ENCODE data around the gene HBD.

HBD gene

DNA sequence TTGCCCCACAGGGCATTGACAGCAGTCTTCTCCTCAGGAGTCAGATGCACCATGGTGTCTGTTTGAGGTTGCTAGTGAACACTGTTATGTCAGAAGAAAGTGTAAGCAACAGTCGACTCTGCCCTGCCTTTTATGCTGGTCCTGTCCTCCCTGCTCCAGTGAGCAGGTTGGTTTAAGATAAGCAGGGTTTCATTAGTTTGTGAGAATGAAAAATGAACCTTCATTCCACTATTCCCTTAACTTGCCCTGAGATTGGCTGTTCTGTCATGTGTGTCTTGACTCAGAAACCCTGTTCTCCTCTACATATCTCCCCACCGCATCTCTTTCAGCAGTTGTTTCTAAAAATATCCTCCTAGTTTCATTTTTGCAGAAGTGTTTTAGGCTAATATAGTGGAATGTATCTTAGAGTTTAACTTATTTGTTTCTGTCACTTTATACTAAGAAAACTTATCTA, at the start of gene HBD:
TSS of gene HBD (minus strand) at position 103 of the 454 bp plus-strand sequence. CDS start at position 53, 50 bp downstream.
- no peak within 1 kb of the TSS for H3K27ac ChIP-seq (ENCODE audit: low read depth, low read length)
- H3K36me3 ChIP-seq (ENCODE audit: control insufficient read depth, insufficient read depth, low read length): no peaks in the 10 kb centered on the region
- H3K9ac ChIP-seq (ENCODE audit: low read length): no peak within 1 kb of the TSS
- no peaks in the 10 kb centered on the region for H3K27me3 ChIP-seq (ENCODE audit: control insufficient read depth, insufficient read depth, low read length)
- H3K4me3 ChIP-seq (ENCODE audit: low read length): no peak within 1 kb of the TSS
- no peaks in the 10 kb centered on the region for H3K4me1 ChIP-seq (ENCODE audit: control insufficient read depth, insufficient read depth, low read length)

DNA sequence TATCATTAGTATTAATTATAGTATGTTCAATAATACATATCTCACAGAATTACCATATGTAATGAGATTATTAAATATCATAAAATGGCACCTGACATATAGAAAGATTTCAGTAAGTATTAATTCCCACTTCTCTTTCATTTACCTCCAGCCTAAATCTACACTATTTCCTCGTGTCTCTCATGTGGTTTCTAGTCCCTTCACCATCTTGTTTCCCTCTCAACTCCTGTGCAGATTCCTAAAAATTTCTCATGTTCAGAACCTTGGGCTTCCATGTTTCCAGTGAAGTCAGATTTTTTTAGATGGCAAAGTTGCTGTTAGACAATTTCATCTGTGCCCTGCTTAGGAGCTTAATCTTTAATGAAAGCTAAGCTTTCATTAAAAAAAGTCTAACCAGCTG, 49.6 kb upstream of the HBD start:
- Histone ChIP-seq H3K36me3 (ENCODE audit: control insufficient read depth, insufficient read depth, low read length) (no peaks in the 10 kb centered on the region), H3K4me3 (ENCODE audit: low read length) (no peak overlapping the region), H3K4me1 (ENCODE audit: control insufficient read depth, insufficient read depth, low read length) (no peaks in the 10 kb centered on the region), H3K9ac (ENCODE audit: low read length) (no peak overlapping the region), H3K27ac (ENCODE audit: low read depth, low read length) (no peak overlapping the region), H3K27me3 (ENCODE audit: control insufficient read depth, insufficient read depth, low read length) (no peaks in the 10 kb centered on the region)

DNA sequence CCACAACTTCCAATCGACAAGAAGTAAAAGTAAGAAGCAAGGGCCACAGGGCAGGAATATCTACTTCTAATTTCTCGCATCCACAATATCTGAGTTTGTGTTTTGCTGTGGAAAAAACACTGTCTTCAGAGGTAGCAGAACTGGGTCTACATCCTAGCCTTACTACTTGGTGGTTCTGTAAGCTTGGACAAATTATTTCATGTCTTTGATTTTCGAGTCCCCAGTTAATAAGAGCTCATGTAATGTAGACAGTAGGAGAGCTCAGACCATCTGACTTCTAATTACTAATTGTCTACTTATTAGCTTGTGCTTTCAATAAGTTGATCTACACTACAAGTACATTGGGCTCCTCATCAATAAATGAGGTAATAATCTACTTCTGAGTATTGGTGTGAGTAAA, 48.8 kb upstream of the HBD start:
- H3K27me3 ChIP-seq (ENCODE audit: control insufficient read depth, insufficient read depth, low read length): no peaks in the 10 kb centered on the region
- H3K27ac ChIP-seq (ENCODE audit: low read depth, low read length): no peak overlapping the region
- H3K4me1 ChIP-seq (ENCODE audit: control insufficient read depth, insufficient read depth, low read length): no peaks in the 10 kb centered on the region
- H3K4me3 ChIP-seq (ENCODE audit: low read length): no peak overlapping the region
- no peaks in the 10 kb centered on the region for H3K36me3 ChIP-seq (ENCODE audit: control insufficient read depth, insufficient read depth, low read length)
- H3K9ac ChIP-seq (ENCODE audit: low read length): no peak overlapping the region

DNA sequence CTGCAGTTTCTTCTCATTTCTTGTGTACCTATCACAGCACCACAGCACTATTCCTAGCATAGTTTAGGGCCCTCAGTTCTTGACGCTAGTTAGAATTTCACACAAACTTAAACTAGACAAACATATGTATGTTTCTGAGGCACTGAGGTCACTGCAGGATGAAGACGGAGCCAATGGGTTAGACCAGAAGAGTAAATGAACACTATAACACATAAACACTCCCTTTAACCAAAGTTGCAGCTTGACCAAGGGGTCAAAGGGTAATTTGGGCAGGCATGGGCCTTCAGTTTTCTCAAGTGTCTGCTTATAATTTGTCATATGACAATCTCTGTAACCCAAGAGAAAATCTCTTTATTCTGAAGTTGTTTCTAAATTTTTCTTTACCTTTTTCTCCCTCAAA, 48.3 kb upstream of the HBD start:
- no peaks in the 10 kb centered on the region for H3K36me3 ChIP-seq (ENCODE audit: control insufficient read depth, insufficient read depth, low read length)
- no peaks in the 10 kb centered on the region for H3K4me1 ChIP-seq (ENCODE audit: control insufficient read depth, insufficient read depth, low read length)
- no peak overlapping the region for H3K9ac ChIP-seq (ENCODE audit: low read length)
- no peaks in the 10 kb centered on the region for H3K27me3 ChIP-seq (ENCODE audit: control insufficient read depth, insufficient read depth, low read length)
- H3K4me3 ChIP-seq (ENCODE audit: low read length): no peak overlapping the region
- no peak overlapping the region for H3K27ac ChIP-seq (ENCODE audit: low read depth, low read length)

DNA sequence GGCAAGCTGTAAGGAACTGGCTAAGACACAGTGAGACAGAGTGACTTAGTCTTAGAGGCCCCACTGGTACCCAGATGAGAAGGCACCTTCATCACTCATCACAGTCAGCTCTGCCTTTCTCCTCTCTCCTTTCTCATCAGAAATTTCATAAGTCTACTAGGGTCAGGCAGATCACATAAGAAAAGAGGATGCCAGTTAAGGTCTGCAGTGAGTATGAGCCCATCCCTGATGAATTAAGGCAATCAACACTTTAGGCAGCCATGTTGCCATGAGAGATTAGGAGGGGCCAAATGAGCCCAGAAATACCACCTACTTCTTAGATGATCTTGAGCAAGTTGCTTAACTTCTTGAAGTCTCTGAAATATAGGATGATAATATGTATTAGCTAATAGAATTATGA, 47.3 kb upstream of the HBD start:
- Histone ChIP-seq H3K4me1 (ENCODE audit: control insufficient read depth, insufficient read depth, low read length) (no peaks in the 10 kb centered on the region), H3K27me3 (ENCODE audit: control insufficient read depth, insufficient read depth, low read length) (no peaks in the 10 kb centered on the region), H3K27ac (ENCODE audit: low read depth, low read length) (no peak overlapping the region), H3K4me3 (ENCODE audit: low read length) (no peak overlapping the region), H3K9ac (ENCODE audit: low read length) (no peak overlapping the region), H3K36me3 (ENCODE audit: control insufficient read depth, insufficient read depth, low read length) (no peaks in the 10 kb centered on the region)

DNA sequence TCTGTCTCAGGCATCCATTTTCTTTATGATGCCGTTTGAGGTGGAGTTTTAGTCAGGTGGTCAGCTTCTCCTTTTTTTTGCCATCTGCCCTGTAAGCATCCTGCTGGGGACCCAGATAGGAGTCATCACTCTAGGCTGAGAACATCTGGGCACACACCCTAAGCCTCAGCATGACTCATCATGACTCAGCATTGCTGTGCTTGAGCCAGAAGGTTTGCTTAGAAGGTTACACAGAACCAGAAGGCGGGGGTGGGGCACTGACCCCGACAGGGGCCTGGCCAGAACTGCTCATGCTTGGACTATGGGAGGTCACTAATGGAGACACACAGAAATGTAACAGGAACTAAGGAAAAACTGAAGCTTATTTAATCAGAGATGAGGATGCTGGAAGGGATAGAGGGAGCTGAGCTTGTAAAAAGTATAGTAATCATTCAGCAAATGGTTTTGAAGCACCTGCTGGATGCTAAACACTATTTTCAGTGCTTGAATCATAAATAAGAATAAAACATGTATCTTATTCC, 46.4 kb upstream of the HBD start:
- Histone ChIP-seq H3K36me3 (ENCODE audit: control insufficient read depth, insufficient read depth, low read length) (no peaks in the 10 kb centered on the region), H3K4me3 (ENCODE audit: low read length) (no peak overlapping the region), H3K27me3 (ENCODE audit: control insufficient read depth, insufficient read depth, low read length) (no peaks in the 10 kb centered on the region), H3K4me1 (ENCODE audit: control insufficient read depth, insufficient read depth, low read length) (no peaks in the 10 kb centered on the region), H3K27ac (ENCODE audit: low read depth, low read length) (no peak overlapping the region), H3K9ac (ENCODE audit: low read length) (no peak overlapping the region)

DNA sequence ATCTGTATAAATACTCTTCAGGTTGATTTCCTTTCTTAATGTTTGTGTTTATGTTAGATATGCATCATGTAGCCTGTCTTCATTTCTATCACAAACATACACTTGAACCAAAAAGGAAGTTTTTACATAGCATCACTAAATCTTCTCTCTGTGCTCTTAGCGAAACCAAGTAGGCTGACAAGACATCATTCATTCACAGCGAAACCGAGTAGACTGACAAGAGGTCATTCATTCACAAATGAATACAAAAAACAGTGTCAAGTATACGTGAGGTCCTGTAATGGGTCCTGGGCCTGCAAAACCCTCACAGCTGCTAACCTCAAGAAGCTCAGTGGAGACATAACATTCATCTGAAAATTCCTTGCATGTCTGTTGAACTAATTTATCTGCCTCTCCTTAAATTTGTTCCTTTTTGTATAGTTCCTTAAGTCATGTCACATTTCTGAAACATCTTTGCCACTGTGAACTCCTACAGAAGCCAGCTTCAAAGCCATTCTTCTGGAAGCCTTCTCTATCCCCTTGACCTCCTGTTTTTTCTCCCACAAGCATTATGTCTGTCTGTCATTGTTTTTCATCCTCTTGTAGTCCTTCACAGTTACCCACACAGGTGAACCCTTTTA, 45.3 kb upstream of the HBD start:
- Histone ChIP-seq H3K36me3 (ENCODE audit: control insufficient read depth, insufficient read depth, low read length) (no peaks in the 10 kb centered on the region), H3K4me3 (ENCODE audit: low read length) (no peak overlapping the region), H3K27me3 (ENCODE audit: control insufficient read depth, insufficient read depth, low read length) (no peaks in the 10 kb centered on the region), H3K4me1 (ENCODE audit: control insufficient read depth, insufficient read depth, low read length) (no peaks in the 10 kb centered on the region), H3K27ac (ENCODE audit: low read depth, low read length) (no peak overlapping the region), H3K9ac (ENCODE audit: low read length) (no peak overlapping the region)

DNA sequence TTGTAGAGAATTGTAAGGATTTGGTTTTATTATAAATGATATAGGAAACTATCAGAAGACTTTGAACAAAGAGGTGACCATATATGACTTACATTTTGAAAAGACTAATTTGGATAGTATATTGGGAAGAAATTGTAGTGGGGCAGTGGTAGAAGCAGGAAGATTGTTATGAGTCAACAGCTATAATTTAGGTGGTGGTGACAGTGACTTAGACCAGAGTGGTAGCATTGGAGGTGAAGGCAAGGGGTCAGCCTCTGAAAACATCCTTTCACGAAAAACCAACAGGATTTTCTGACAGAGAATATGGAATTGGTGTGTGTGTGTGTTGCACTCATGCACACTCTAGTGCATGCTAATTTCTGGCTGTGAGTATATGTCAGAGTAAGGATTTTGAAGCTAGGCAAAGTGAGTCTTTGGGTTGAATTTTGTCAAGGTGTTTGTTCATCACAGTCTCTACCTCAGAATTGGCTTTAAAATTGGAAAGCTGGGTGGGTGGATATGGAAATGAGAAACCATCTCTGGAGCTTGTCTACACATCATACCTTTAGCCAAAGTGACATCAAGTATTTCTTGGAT, 43.6 kb upstream of the HBD start:
- Histone ChIP-seq H3K36me3 (ENCODE audit: control insufficient read depth, insufficient read depth, low read length) (no peaks in the 10 kb centered on the region), H3K4me3 (ENCODE audit: low read length) (no peak overlapping the region), H3K4me1 (ENCODE audit: control insufficient read depth, insufficient read depth, low read length) (no peaks in the 10 kb centered on the region), H3K27me3 (ENCODE audit: control insufficient read depth, insufficient read depth, low read length) (no peaks in the 10 kb centered on the region), H3K27ac (ENCODE audit: low read depth, low read length) (no peak overlapping the region), H3K9ac (ENCODE audit: low read length) (no peak overlapping the region)

DNA sequence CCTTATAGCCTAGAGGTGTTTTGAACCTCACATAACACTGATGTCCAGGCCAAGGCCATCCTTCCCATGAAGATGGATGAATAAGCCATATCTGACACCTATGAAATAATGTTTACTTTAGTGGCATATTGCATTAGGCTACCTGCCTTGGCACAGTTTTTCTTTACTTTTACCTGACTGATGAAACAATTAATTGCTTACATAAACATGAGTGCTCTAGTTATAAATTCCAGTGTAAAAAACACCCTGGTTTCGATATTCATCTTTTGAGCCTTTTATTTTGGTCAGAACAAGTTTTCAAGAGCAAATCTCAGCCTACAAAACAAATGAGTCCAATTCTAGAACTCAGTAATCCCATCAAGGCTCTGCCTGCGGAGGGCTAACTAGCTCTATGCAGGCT, 42.4 kb upstream of the HBD start:
- Histone ChIP-seq H3K27ac (ENCODE audit: low read depth, low read length) (no peak overlapping the region), H3K9ac (ENCODE audit: low read length) (no peak overlapping the region), H3K4me3 (ENCODE audit: low read length) (no peak overlapping the region), H3K36me3 (ENCODE audit: control insufficient read depth, insufficient read depth, low read length) (no peaks in the 10 kb centered on the region), H3K27me3 (ENCODE audit: control insufficient read depth, insufficient read depth, low read length) (no peaks in the 10 kb centered on the region), H3K4me1 (ENCODE audit: control insufficient read depth, insufficient read depth, low read length) (no peaks in the 10 kb centered on the region)

DNA sequence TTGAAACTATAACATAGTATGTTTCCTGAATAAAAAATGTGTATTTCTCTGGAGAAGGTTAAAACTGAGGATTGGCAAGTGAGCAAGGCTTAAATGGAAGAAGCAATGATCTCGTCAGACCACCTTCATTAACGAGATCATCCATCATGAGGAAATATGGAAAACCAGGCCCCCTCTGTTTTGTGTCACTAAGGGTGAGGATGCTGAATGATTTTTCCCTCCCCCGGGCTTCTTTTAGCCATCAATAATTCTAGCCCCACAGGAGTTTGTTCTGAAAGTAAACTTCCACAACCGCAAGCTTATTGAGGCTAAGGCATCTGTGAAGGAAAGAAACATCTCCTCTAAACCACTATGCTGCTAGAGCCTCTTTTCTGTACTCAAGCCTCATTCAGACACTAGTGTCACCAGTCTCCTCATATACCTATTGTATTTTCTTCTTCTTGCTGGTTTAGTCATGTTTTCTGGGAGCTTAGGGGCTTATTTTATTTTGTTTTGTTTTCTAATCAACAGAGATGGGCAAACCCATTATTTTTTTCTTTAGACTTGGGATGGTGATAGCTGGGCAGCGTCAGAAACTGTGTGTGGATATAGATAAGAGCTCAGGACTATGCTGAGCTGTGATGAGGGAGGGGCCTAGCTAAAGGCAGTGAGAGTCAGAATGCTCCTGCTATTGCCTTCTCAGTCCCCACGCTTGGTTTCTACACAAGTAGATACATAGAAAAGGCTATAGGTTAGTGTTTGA, 41.3 kb upstream of the HBD start:
- Histone ChIP-seq H3K4me3 (ENCODE audit: low read length) (no peak overlapping the region), H3K36me3 (ENCODE audit: control insufficient read depth, insufficient read depth, low read length) (no peaks in the 10 kb centered on the region), H3K4me1 (ENCODE audit: control insufficient read depth, insufficient read depth, low read length) (no peaks in the 10 kb centered on the region), H3K27me3 (ENCODE audit: control insufficient read depth, insufficient read depth, low read length) (no peaks in the 10 kb centered on the region), H3K9ac (ENCODE audit: low read length) (no peak overlapping the region), H3K27ac (ENCODE audit: low read depth, low read length) (no peak overlapping the region)

DNA sequence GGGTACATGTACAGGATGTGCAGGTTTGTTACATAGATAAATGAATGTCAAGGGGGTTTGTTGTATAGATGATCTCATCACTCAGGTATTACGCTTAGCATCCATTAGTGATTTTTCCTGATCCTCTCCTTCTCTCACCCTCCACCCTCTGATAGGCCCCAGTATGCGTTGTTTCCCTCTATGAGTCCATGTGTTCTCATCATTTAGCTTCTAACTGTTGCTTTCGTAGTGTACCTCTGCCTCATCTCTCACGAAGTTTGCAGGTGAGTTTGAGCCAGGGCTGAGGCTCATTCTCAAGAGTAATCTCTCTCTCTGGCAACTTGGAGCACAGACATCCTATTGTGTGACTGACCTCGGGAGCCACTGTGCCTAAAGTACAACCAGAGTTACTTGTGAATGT, 40.1 kb upstream of the HBD start:
- H3K4me3 ChIP-seq (ENCODE audit: low read length): no peak overlapping the region
- no peaks in the 10 kb centered on the region for H3K4me1 ChIP-seq (ENCODE audit: control insufficient read depth, insufficient read depth, low read length)
- no peaks in the 10 kb centered on the region for H3K27me3 ChIP-seq (ENCODE audit: control insufficient read depth, insufficient read depth, low read length)
- no peaks in the 10 kb centered on the region for H3K36me3 ChIP-seq (ENCODE audit: control insufficient read depth, insufficient read depth, low read length)
- no peak overlapping the region for H3K27ac ChIP-seq (ENCODE audit: low read depth, low read length)
- no peak overlapping the region for H3K9ac ChIP-seq (ENCODE audit: low read length)

DNA sequence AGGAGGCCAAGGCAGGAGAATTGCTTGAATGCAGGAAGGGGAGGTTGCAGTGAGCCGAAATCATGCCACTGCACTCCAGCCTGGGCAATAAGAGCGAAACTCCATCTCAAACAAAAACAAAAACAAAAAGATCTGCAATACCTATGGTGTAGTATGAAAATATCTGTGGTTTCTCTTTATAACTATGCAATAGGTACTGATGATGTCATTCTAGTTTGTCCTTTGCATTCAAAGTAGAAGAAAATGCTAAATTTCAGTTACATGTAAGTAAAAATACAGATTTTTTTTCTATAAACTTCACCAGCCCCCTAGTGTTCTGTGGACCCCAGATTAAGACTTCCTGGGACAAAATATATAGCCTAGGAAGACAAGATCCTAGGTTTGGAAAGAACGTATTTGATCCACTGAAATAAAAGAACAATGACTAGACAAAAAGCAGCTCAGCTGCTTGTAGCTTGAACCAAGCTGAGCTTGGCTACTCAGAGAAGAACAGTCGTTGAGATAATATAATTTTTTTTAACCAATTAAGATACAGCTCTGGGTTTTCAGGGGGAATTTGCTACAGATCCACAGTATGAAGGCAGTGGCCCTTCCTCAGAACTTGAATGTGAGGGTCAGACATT, 38.2 kb upstream of the HBD start:
- no peak overlapping the region for H3K4me3 ChIP-seq (ENCODE audit: low read length)
- H3K27me3 ChIP-seq (ENCODE audit: control insufficient read depth, insufficient read depth, low read length): no peaks in the 10 kb centered on the region
- no peaks in the 10 kb centered on the region for H3K36me3 ChIP-seq (ENCODE audit: control insufficient read depth, insufficient read depth, low read length)
- H3K27ac ChIP-seq (ENCODE audit: low read depth, low read length): no peak overlapping the region
- no peak overlapping the region for H3K9ac ChIP-seq (ENCODE audit: low read length)
- H3K4me1 ChIP-seq (ENCODE audit: control insufficient read depth, insufficient read depth, low read length): no peaks in the 10 kb centered on the region
